ENCODE measurements around the gene NAP1L5. TPM values are rescaled to one million over a fixed set of nuclear protein-coding genes. Genes with fewer than 3 reads are reported as not detected.

The NAP1L5 gene
- total RNA-seq, 1 donor from 2014 or later = 8.5 TPM

GRCh38 chr4:88722276-88722780, 24.7 kb upstream of the NAP1L5 start:
- DNase-seq (ENCODE audit: low spot score) = no peak

- no peak for DNase-seq (ENCODE audit: low spot score)
Observed at GRCh38 chr4:88720451-88721428, 23.1 kb upstream of the NAP1L5 start.

- DNase-seq (ENCODE audit: low spot score) = no peak
Observed at GRCh38 chr4:88719381-88719780, 21.8 kb upstream of the NAP1L5 start.

- no peak for DNase-seq (ENCODE audit: low spot score)
Observed at GRCh38 chr4:88718098-88718497, 20.5 kb upstream of the NAP1L5 start.

GRCh38 chr4:88713782-88714181, 16.2 kb upstream of the NAP1L5 start:
- DNase-seq (ENCODE audit: low spot score) = no peak

- DNase-seq (ENCODE audit: low spot score) = no peak
Observed at GRCh38 chr4:88709989-88710388, 12.4 kb upstream of the NAP1L5 start.

GRCh38 chr4:88706574-88706973, 8.9 kb upstream of the NAP1L5 start:
- DNase-seq (ENCODE audit: low spot score) = no peak

GRCh38 chr4:88705805-88706492, 8.3 kb upstream of the NAP1L5 start:
- DNase-seq (ENCODE audit: low spot score) = no peak

- DNase-seq (ENCODE audit: low spot score) = no peak
Observed at GRCh38 chr4:88705223-88705622, 7.6 kb upstream of the NAP1L5 start.

- DNase-seq (ENCODE audit: low spot score) = no peak
Observed at GRCh38 chr4:88702782-88703181, 5.2 kb upstream of the NAP1L5 start.

- DNase-seq (ENCODE audit: low spot score) = no peak
Observed at GRCh38 chr4:88698519-88698918, 890 bp upstream of the NAP1L5 start.

- DNase-seq (ENCODE audit: low spot score) = peak; percentile 10
Observed at GRCh38 chr4:88697141-88697540, 488 bp downstream of the NAP1L5 start.

GRCh38 chr4:88696630-88697029, 999 bp downstream of the NAP1L5 start:
- DNase-seq (ENCODE audit: low spot score) = no peak

- DNase-seq (ENCODE audit: low spot score) = no peak
Observed at GRCh38 chr4:88693792-88694191, 3.8 kb downstream of the NAP1L5 start.

GRCh38 chr4:88690355-88690754, 7.3 kb downstream of the NAP1L5 start:
- no peak for DNase-seq (ENCODE audit: low spot score)

GRCh38 chr4:88681209-88681608, 16.4 kb downstream of the NAP1L5 start:
- no peak for DNase-seq (ENCODE audit: low spot score)

GRCh38 chr4:88675543-88675942, 22.1 kb downstream of the NAP1L5 start:
- no peak for DNase-seq (ENCODE audit: low spot score)

- no peak for DNase-seq (ENCODE audit: low spot score)
Observed at GRCh38 chr4:88674979-88675378, 22.6 kb downstream of the NAP1L5 start.

GRCh38 chr4:88674565-88674964, 23.1 kb downstream of the NAP1L5 start:
- DNase-seq (ENCODE audit: low spot score) = no peak

GRCh38 chr4:88673886-88674285, 23.7 kb downstream of the NAP1L5 start:
- DNase-seq (ENCODE audit: low spot score) = no peak

GRCh38 chr4:88672987-88673386, 24.6 kb downstream of the NAP1L5 start:
- DNase-seq (ENCODE audit: low spot score) = no peak

GRCh38 chr4:88661739-88662138, 35.9 kb downstream of the NAP1L5 start:
- no peak for DNase-seq (ENCODE audit: low spot score)
